Cerebellar nuclear complex (tissue), 1 donor: ENCODE measurements around the gene LRP1B.
"Not testable (repeated sequence)": the region's sequence is repeated elsewhere in the genome, so short reads cannot be mapped to it uniquely, and the experiment has no call there.

Source experiments
- DNase-seq, 2 experiments: peaks; one replicate each; lab custom pipeline; 2025; lab: John Stamatoyannopoulos, UW

Gene LRP1B

DNA sequence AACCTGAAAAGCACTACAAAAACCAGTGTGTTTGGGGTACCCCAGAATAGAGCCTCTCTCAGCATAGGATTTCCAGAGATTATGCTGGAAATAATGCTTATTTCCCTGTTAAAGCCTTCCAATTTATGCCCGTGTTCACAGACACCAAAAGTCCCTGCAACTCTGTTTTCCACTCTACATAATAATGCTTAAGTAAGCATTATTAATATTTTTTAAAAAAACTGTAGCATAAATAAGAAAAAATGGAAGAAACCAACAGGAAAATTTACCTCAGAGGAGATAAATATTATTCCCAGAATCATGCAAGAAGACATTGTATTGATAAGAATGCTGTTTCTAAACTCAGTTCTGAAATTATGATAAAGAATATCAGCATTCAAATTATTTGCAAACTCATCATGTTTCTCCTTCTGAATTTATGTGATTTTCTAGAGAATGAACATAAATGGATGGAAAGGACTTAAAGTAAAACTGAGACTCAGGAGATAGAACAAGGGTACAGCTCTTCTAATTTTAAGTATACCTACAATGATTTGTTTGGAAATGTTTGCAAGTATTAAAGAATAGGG, 241.7 kb downstream of the LRP1B start:
- DNase-seq = no peak

DNA sequence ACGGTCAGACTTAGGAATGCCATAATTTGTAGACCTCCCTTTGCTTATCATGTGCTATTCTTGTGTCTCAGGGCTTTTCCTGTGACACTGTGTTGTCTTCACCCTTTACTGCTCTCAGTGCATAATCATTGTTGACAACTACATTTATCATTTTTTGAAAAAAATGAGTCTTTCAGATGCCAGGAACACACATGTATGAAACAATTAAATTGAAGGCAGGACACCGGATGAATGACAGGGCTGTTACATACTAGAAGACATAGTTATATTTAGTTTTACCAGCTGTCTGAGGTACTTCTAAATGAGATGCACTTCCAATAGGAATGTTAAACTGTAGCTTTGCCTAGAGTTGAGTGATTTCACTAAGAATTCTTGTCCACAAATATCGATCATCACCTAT, 243.5 kb downstream of the LRP1B start:
- DNase-seq = no peak

DNA sequence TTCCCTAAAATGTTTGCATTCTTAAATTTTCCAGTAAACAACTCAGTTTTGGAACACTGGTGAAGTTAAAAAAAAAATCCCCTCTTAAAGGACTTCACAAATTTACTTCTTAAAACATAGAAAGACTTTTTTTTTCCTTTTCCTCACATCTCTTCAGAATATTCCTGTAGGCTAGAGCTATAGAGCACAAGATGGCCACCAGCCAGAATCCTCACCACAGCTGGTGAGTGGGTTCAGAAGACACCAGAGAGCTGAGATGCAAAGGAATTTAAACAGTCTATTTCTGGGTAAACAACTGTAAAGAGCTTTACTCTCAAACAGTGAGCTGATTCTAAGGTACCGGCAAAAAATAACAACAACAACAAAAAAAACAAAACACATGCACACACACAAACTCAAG, 252.8 kb downstream of the LRP1B start:
- DNase-seq = no peak

DNA sequence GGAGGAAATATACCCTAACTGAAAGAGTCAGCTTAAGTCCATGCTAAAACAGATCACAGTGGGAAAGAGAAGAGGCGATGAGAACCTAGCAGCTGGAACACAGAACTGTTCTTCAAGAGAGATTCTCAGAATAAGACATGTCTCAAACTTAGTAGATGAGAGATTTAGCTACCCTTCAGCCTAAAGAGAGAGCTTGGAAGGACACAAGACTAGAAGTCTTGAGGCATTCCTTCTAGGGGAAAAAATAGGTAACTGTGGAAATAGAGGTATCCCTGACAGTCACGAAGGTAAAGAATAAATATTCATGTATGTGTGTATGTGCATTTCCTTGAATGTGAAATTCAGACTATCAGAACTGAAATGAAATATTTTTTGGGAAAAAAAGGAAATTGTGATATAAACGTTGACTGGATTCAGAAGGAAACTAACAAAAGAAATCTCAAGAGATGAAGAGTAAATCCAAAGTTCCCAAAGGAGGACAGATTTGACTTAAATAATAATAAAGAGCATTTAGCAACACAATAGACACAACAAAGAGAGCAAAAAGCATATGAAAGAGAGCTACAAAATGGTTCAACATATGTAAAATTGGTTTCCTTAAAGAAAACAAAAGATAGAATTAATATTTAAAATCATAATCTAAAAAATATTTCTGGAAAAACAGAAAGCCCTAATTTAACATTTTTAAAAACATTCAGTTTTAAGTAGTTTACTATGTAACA, 258.7 kb downstream of the LRP1B start:
- no peak for DNase-seq

DNA sequence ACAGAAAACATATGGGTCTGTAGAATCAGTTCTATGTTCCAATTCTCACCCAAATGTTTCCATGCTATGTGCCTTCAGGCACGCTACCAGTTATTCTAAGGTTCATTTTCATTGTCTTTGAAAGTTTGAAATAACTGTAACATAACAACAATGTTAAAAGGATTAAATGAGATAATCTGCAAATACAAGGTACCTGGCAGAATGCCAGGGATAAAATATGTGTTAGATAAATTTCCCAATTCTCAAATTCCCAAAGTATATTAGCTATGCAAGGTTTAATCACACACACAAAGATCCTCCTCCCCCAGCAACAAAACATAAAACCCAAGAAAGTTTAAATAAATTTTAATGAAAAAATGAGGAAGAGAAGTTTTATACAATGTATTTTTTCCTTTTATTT, 261.2 kb downstream of the LRP1B start:
- DNase-seq = no peak

DNA sequence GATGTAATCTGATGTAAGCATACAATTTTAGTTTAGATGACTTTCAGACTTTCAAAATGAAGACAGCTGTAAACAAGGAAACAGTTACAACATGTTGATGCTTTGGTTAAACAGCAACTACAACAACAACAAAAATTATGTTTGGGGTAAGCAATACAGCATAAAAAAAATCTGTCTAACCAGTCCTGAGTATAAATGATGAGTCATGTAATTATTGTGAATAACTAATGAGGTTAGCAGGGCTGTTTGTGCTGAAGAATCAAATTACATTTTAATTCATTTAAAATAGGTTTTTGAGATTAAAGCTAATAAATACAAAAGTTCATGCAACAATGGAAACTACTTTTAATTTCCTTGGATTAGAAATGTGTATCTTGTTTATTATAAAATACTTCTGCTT, 266.9 kb downstream of the LRP1B start:
- DNase-seq = no peak

DNA sequence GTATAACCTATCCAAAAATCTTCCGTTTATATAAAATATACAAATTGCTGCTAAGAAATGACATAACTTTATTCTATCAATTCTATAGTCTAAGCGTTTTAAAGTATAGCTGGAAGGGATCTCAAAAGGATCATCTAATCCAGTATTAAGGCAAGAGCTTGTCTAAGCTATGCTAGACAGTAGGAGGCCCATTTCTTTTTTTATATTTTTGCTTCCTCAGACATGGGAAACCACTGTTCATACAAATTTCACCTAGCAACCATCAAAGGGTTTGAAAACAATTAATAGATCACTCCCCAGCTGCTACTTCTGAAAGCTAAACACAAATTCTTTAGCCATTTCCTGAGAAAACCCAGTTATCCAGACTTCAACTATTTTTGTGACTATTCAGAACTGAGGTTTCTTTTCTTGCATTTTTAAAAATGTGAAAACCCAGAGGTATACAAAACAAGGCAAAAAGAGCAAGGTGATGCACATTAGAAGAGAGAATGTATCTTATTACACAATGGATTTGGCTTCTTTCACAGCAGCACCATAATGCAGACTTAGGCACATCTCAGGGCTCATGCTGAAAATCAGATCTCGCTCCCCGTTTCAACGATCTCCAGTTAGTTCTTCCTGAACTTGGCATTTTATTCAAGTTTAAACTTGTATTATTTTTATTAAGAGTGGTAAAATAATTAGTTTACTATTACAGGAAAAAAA, 274.4 kb downstream of the LRP1B start:
- no peak for DNase-seq

DNA sequence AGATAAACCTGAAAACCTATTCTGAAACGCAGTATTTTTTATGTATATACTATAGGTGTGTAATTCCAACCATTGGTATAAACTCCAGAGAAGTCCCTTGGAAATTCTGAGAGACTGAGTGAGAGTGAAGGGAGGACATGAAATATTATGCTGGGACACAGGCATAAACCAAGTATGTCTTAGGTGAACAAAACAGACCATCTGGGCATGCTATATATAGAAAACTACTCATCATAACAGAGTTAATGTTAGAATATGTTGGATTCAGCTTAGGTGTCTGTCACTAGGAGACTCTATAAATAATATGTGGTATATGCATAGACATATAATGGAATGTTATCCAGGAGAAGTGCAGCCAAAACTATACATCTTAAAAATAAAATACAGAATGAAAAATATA, 282.6 kb downstream of the LRP1B start:
- DNase-seq = no peak

DNA sequence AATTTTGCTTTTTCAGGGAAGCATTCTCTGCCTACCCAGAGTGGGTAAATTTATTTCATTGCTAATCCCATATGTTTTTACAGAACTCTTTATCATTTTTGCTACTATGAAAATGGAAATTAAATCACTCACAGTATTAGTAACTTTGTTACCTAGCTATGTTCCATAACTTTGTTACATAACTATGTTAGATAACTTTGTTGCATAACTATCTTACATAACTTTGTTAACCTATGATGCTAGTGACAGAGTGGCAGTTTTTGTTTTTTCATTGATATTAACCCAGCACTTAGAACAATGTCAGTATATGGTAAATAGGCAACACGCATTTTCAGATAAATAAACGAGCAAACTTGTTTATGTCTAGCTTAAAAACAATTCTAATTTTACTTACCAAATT, 286.6 kb downstream of the LRP1B start:
- no peak for DNase-seq

DNA sequence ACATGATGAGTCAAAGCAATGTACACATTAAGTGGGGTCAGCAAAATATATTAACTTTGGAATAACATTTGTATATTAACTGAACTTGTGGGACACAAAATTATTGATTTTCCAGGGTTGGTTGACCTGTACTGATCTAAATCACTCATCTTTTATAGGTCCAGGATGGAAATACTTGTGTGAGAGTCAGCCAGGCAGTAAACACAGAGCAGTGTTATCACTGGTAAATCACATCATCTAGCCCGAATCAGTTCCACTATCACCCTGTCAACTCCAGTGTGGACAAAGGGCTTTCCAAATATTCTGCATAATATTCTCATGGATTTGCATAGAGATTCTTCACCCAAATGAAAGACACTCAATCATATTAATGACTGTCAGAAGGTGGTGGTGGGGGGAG, 295.7 kb downstream of the LRP1B start:
- no peak for DNase-seq

DNA sequence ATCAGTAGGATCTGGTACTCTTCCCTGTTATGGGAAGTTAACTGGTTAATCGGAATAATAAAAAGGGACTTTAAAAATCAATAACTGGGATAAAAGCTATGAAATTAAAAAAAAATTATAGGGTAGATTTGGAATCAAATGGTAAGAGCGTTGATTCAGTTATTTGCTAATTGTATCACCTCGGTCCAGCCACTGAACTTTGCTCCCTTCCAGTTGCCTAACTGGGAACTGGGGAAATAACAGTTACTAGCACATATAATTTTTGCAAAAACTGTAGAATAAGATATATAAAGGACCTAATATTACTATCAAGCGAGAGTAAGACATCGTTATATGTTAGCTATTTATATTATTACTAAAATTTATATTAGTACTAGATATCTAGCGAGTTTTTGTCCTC, 302.1 kb downstream of the LRP1B start:
- no peak for DNase-seq

DNA sequence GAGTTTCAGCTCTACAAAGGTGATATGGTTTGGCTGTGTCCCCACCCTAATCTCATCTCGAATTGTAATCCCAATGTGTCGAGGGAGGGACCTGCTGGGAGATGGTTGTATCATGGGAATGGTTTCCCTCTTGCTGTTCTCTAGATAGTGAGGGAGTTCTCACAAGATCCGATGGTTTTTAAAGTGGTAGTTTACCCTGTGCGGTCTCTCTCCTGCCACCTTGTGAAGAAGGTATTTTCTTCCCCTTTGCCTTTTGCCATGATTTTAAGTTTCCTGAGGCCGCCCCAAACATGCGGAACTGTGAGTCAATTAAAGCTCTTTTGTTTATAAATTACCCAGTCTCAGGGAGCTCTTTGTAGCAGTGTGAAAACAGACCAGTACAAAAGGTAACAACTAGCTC, 306.0 kb downstream of the LRP1B start:
- no peak for DNase-seq

DNA sequence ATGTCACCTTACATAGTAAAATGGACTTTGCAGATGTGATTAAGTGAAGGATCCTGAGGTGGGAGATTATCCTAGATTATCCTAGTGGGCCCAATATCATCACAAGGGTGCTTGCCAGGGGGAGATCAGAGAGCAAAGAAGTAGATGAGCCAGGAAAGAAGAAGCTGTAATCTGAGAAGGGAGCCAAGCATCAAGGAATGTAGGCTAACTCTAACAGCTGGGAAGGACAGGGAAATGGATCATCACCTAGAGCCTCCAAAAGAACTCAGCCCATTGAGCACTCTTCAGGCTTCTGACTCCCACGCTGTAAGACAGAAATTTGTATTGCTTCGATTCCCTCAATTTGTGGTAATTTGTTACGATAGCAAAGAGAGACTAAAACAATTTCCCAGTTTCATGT, 309.9 kb downstream of the LRP1B start:
- no peak for DNase-seq

DNA sequence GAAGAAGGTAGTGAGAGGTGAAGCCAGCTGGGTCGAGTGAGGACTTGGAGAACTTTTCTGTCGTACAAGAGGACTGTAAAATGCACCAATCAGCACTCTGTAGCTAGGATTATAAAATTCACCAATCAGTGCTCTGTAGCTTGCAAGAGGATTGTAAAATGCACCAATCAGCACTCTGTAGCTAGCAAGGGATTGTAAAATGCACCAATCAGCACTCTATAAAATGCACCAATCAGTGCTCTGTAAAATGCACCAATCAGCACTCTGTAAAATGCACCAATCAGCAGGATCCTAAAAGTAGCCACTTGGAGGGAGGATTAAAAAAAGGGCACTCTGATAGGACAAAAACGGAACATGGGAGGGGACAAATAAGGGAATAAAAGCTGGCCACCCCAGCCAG, 315.5 kb downstream of the LRP1B start:
- DNase-seq = not testable (repeated sequence)

DNA sequence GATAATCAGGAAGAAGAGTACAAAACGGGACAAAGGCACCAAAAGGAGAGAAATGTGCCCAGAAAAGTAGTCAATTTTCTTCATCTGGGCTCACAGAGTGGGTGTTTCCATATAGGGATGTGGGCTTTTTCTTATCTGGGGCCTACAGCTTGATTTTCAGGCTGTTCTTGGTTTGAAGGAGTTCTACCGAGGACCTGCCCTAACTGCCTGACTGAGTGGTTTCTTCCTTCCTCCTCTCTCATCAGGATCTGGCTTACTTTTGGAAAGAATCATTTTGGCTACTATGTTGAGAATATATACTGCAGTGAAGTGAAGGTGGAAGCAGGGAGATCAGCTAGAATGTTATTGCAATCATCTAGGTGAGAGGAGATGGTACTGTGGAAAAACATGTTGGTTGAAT, 316.7 kb downstream of the LRP1B start:
- DNase-seq = no peak

DNA sequence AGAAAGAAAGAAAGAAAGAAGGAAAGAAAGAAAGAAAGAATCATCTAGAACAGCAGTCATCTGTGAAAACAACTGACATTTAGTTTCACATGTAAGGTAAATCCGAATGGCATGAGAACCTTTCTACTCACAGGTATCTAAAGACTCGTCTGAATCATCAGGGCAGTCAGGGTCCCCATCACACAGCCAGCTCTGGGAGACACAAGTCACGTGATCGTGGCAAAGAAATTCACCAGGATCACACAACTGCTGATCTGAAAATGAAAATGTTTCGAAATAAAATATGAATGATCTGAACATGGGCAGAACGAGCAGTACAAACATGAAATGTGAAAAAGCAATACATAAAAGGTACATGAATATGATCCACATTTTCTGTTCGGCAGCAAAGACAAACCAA, 320.7 kb downstream of the LRP1B start:
- DNase-seq = no peak

DNA sequence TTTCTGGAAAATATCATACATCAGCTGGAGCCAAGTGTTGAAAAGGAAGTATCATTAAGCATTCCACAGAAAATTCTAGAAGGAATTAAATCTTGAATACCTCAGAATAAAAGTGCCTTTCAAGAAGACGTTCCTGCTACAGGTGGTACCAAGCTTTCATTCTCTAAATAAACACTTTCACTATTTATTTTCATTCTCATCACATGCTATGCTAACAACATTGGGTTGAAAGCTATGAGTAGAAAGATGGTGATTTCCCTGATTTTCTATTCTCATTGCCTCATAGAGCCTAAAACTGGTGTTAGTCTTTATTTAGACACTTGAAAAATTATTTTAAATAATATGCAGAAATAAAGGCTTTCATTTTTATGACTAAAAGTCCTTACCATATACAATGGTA, 324.7 kb downstream of the LRP1B start:
- DNase-seq = no peak

DNA sequence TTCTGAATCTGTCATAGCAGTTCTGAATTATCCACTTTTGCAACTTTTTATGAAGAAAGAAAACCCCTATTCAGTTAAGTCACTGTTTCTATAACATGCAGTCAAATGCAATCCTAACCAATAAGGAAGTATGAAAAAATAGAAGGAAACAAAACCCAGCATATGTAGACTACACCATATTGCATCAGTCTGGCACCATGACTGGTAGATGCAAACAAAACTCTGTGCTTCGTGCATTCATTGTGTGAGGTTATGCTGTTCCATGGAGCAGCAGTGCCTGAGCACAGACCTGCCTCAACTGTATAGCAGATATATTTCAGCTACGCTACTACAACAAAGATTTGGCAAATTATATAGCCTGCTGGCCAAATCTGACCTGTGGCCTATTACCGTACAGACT, 325.5 kb downstream of the LRP1B start:
- no peak for DNase-seq

DNA sequence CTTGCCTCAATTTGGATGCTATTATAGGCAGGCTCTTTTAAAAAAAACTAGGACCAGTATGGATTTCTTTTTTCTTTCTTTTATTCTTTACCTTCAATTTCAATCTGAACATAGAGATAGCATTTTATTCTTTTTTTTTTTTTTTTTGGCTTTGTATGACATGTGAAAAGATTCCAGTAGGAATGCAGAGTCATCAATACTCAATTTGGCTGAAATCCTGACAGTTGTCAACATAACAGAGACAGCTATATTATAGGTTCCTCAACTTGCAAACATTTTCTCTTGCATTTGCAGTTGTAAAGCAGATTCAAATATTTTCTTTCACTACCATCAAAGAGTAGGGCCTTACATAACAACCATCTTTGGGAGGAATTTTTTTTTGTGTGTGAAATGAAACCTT, 334.4 kb downstream of the LRP1B start:
- no peak for DNase-seq

DNA sequence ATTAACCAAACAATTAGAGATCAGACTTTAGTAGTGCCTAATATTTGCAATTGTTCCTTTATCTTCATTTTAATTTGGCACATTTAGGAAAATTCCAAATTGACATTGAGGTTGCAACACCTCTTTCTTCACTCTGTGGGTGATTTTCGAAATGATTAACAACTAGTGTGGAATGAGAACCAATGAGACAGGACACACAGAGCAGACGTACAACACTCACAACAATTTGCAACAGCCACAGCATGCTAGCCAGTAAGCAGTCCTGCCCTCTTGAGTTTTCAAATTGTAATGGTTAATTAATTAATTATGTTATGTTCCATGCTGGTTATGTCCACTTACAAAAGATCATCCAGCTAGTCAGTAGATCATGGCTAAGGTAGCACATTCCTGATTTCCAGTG, 339.3 kb downstream of the LRP1B start:
- no peak for DNase-seq

DNA sequence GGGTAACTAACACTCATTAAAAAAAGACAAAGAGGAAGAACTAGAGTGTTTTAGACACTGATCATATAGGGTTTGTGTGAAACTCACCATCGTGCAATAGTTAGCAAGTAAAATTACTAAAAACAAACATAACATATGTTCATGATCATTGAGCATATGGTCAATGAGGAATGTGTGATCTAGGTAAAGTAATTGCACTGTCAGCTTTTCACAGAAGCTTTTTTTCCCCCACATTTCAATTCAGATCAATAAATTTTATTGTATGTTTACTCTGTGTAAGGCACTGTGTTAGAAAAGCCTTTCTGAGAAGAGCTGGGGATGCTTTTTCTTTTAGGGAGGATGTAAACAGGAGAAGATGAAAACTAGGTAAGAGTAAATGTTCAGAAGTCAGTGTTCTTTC, 348.2 kb downstream of the LRP1B start:
- no peak for DNase-seq

DNA sequence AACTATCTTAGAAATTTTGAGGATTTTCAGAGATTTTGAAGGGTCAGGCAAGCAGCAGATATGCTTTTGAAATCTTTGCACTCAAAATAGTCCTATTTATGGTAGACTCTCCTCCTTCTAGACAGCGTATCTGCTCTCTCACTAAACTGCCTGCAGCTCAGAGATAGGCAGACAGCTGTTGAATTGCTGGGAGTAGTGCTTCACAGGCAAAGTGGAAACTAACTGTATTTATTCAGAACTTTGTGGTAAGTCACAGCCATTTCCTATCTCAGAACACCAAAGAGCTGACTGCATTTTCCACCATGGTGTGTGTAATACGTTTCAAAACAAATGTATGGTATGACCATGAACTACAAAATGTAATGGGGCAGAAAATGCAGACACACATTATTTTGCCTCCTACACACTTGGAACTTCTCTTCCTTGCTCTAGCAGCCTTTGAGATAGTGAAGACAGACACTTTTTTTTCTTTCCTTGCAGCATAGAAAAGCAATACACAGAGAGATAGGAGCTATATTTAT, 352.4 kb downstream of the LRP1B start:
- DNase-seq = no peak

DNA sequence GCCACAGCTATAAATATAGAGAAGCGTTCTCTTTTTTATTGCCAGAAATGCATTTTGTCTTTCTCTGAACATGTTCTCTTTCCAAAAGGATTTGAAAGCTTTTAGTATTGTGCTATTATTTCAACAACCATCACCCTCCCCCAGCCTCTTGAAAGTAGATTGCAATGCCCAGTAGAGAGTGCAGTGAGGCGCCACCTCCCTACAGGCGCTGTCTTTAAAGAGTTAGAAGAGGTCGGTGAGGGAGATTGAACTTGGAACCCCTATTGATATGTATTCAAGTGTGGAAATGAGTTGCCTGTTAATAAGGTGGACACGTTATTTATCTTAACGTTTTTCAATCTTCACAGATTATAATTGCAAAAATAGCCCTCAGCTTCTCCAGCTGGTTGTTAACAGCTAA, 360.3 kb downstream of the LRP1B start:
- no peak for DNase-seq
